Hippocampal formation (tissue), 2 donors: ENCODE data around the gene AOPEP.

ENCODE experiments used
- DNase-seq, 2 donors: peaks; one replicate each; lab custom pipeline; 2025; lab: John Stamatoyannopoulos, UW

Gene AOPEP

GRCh38 chr9:95036676-95037075, 310.2 kb downstream of the AOPEP start:
- DNase-seq = peak in 1 of 2 donors; percentile 34

- DNase-seq = no peak
Observed at GRCh38 chr9:95037789-95038521, 311.5 kb downstream of the AOPEP start.

- no peak for DNase-seq
Observed at GRCh38 chr9:95038666-95039065, 312.2 kb downstream of the AOPEP start.

- DNase-seq = no peak
Observed at GRCh38 chr9:95040106-95040505, 313.6 kb downstream of the AOPEP start.

GRCh38 chr9:95043826-95044225, 317.3 kb downstream of the AOPEP start:
- DNase-seq = no peak

- DNase-seq = no peak
Observed at GRCh38 chr9:95044731-95045508, 318.4 kb downstream of the AOPEP start.

- no peak for DNase-seq
Observed at GRCh38 chr9:95045751-95046150, 319.3 kb downstream of the AOPEP start.

- no peak for DNase-seq
Observed at GRCh38 chr9:95047452-95048224, 321.1 kb downstream of the AOPEP start.

- peak in 1 of 2 donors; percentile 42 for DNase-seq
Observed at GRCh38 chr9:95048225-95049087, 322.0 kb downstream of the AOPEP start.

GRCh38 chr9:95049761-95050160, 323.3 kb downstream of the AOPEP start:
- no peak for DNase-seq

GRCh38 chr9:95053611-95054570, 327.4 kb downstream of the AOPEP start:
- DNase-seq = no peak

- DNase-seq = no peak
Observed at GRCh38 chr9:95055334-95055850, 328.9 kb downstream of the AOPEP start.

GRCh38 chr9:95055851-95056551, 329.5 kb downstream of the AOPEP start:
- DNase-seq = peak; percentile 31 to 49

- no peak for DNase-seq
Observed at GRCh38 chr9:95057101-95057500, 330.6 kb downstream of the AOPEP start.

GRCh38 chr9:95058121-95058785, 331.8 kb downstream of the AOPEP start:
- DNase-seq = peak in 1 of 2 donors; percentile 58

GRCh38 chr9:95058795-95059386, 332.4 kb downstream of the AOPEP start:
- no peak for DNase-seq

- no peak for DNase-seq
Observed at GRCh38 chr9:95060234-95060633, 333.7 kb downstream of the AOPEP start.

GRCh38 chr9:95060916-95061315, 334.4 kb downstream of the AOPEP start:
- no peak for DNase-seq
